SK-N-SH (cell line): ENCODE data around the gene EIPR1.

ENCODE experiments used
- EP300 ChIP-seq, 2 experiments: IDR thresholded peaks; 2 replicates each; pipeline versions ENCODE4 v1.4.0 to v1.6.1; 2012; ENCODE audit warnings: borderline replicate concordance in 1 of 2, low read depth in 1 of 2, low read length in 1 of 2
- JUND ChIP-seq: IDR thresholded peaks from 2 replicates; pipeline ENCODE4 v1.4.0; 2012
- MXI1 ChIP-seq: IDR thresholded peaks from 2 replicates; pipeline ENCODE4 v1.6.1; 2012; ENCODE audit warnings: mild to moderate bottlenecking, low read depth, low read length, improper control_type of control experiment
- POLR2AphosphoS5 ChIP-seq: IDR thresholded peaks from 2 replicates; pipeline ENCODE4 v1.6.1; 2012; ENCODE audit warnings: low read depth, low read length
- RFX5 ChIP-seq: IDR thresholded peaks from 2 replicates; pipeline ENCODE4 v1.6.1; 2012; ENCODE audit warnings: mild to moderate bottlenecking, improper control_type of control experiment, low read length
- TF ChIP-seq, protein P1 (sequence below): fragments of 200-600 bp; sonication (generic); IDR thresholded peaks from 2 replicates; pipeline ENCODE4 v1.6.1; 2017; ENCODE audit warnings: antibody characterized with exemption, mild to moderate bottlenecking, moderate library complexity
- TF ChIP-seq, protein P2 (sequence below): IDR thresholded peaks from 2 replicates; pipeline ENCODE4 v1.6.1; 2012; ENCODE audit warnings: mild to moderate bottlenecking, low read depth, low read length, moderate library complexity
- TF ChIP-seq, protein P3 (sequence below): IDR thresholded peaks from 2 replicates; pipeline ENCODE4 v1.4.0; 2012; ENCODE audit warnings: low read depth

DNA sequence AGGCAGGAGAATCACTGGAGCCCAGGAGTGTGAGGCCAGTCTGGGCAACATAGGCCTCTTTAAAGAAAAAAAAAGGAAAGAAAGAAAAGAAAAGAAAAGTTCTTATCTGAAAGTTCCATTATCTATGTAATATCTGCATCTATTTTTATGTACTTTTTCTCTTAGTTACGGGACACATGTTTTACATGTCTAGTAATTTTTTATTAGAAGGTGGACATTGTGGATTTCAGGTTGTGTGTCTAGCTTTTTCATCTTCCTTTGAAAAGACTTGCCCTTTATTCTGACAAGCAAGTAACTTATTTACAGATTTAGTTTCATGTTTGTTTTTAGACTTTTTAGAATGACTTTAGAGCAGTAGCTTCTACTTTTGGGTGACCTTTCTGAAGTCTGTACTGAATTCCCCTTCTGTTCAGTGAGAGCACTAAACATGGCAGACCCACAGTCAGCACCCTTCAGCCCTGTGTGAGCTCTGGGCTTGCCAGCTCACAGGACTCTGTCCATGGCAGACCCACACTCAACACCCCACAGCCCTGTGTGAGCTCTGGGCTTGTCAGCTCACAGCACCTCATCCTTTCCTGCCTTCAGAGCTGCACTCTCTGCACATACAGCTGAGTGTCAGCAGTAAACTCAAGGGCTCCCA lies 19.4 kb upstream of the EIPR1 start:
- TF ChIP-seq, protein P1, sequence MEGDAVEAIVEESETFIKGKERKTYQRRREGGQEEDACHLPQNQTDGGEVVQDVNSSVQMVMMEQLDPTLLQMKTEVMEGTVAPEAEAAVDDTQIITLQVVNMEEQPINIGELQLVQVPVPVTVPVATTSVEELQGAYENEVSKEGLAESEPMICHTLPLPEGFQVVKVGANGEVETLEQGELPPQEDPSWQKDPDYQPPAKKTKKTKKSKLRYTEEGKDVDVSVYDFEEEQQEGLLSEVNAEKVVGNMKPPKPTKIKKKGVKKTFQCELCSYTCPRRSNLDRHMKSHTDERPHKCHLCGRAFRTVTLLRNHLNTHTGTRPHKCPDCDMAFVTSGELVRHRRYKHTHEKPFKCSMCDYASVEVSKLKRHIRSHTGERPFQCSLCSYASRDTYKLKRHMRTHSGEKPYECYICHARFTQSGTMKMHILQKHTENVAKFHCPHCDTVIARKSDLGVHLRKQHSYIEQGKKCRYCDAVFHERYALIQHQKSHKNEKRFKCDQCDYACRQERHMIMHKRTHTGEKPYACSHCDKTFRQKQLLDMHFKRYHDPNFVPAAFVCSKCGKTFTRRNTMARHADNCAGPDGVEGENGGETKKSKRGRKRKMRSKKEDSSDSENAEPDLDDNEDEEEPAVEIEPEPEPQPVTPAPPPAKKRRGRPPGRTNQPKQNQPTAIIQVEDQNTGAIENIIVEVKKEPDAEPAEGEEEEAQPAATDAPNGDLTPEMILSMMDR = no peak
- TF ChIP-seq JUND = no peak
- TF ChIP-seq MXI1 = no peak
- TF ChIP-seq, protein P2, sequence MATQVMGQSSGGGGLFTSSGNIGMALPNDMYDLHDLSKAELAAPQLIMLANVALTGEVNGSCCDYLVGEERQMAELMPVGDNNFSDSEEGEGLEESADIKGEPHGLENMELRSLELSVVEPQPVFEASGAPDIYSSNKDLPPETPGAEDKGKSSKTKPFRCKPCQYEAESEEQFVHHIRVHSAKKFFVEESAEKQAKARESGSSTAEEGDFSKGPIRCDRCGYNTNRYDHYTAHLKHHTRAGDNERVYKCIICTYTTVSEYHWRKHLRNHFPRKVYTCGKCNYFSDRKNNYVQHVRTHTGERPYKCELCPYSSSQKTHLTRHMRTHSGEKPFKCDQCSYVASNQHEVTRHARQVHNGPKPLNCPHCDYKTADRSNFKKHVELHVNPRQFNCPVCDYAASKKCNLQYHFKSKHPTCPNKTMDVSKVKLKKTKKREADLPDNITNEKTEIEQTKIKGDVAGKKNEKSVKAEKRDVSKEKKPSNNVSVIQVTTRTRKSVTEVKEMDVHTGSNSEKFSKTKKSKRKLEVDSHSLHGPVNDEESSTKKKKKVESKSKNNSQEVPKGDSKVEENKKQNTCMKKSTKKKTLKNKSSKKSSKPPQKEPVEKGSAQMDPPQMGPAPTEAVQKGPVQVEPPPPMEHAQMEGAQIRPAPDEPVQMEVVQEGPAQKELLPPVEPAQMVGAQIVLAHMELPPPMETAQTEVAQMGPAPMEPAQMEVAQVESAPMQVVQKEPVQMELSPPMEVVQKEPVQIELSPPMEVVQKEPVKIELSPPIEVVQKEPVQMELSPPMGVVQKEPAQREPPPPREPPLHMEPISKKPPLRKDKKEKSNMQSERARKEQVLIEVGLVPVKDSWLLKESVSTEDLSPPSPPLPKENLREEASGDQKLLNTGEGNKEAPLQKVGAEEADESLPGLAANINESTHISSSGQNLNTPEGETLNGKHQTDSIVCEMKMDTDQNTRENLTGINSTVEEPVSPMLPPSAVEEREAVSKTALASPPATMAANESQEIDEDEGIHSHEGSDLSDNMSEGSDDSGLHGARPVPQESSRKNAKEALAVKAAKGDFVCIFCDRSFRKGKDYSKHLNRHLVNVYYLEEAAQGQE = no peak
- no peak for TF ChIP-seq RFX5
- TF ChIP-seq, protein P3, sequence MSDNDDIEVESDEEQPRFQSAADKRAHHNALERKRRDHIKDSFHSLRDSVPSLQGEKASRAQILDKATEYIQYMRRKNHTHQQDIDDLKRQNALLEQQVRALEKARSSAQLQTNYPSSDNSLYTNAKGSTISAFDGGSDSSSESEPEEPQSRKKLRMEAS = no peak
- TF ChIP-seq POLR2AphosphoS5 = no peak
- TF ChIP-seq EP300 (IDR thresholded peaks at IDR 0.05; ENCODE audit: borderline replicate concordance in 1 of 2, low read depth in 1 of 2, low read length in 1 of 2) = no peak
